Activated CD4-positive, alpha-beta T cell treated with anti-CD3 and anti-CD28 coated beads, Interleukin-2, amount 10 ng/mL, durations not matched to agents 24 days and 14 days (primary cell): ENCODE results near the gene ASS1. TPM values are rescaled to one million over a fixed set of nuclear protein-coding genes. Genes with fewer than 3 reads are reported as not detected.

Experiments
- DNase-seq: peaks from one replicate; pipeline ENCODE4 v3.0.0; 2022
- H3K27ac Mint-ChIP-seq: one replicate; pipeline ENCODE4 v1.8.0; 2022; ENCODE audit warnings: mild to moderate bottlenecking, mixed read lengths
- H3K27me3 Mint-ChIP-seq: one replicate; pipeline ENCODE4 v1.8.0; 2022; ENCODE audit warnings: mixed read lengths
- H3K36me3 Mint-ChIP-seq: one replicate; pipeline ENCODE4 v1.8.0; 2022; ENCODE audit warnings: low read depth, mild to moderate bottlenecking, mixed read lengths
- H3K4me1 Mint-ChIP-seq: one replicate; pipeline ENCODE4 v1.8.0; 2021; ENCODE audit warnings: mixed read lengths
- H3K4me3 Mint-ChIP-seq: one replicate; pipeline ENCODE4 v1.8.0; 2022; ENCODE audit warnings: mild to moderate bottlenecking, moderate library complexity, mixed read lengths
- H3K9me3 Mint-ChIP-seq: one replicate; pipeline ENCODE4 v1.8.0; 2021; ENCODE audit warnings: mixed read lengths
- intact Hi-C: fragments of 100-400 bp; cut with micrococcal nuclease; formaldehyde crosslinking; loops from one replicate; pipeline ENCODE4 v1.15.1; 2023
- total RNA-seq: library from RNA; stranded (reverse); gene quantifications from 2 replicates; pipeline ENCODE4 v1.2.3, GENCODE V29; 2022

Gene ASS1
- total RNA-seq, 1 donor from 2014 or later: 3.2 TPM

DNA sequence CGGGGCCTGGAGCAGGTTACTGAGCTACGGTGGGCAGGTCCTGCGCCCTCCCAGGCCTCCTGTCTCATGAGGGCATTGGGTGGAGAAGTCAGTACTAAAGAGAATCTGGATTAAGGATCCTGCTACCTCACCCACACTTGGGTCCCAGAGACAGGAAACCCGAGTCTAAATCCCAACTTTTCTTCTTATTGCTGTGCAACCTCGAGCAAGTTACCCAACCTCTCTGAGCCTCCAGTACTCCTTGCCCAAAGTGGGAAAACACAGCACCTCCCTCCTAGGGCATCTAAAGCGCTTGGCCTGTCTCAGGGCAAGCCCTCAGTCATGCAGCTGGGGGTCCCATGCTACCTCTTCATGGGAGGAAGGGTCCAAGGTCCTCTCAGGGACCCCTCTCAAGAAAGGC, 28.2 kb downstream of the ASS1 start:
- no peak overlapping the region for H3K4me3 Mint-ChIP-seq
- H3K27me3 Mint-ChIP-seq: peaks cover 18% of the 10 kb centered on the region
- no peak overlapping the region for H3K27ac Mint-ChIP-seq
- no peaks in the 10 kb centered on the region for H3K36me3 Mint-ChIP-seq
- H3K4me1 Mint-ChIP-seq: no peaks in the 10 kb centered on the region
- intact Hi-C loops: no loop called here
- no peaks in the 10 kb centered on the region for H3K9me3 Mint-ChIP-seq
- no peak for DNase-seq

DNA sequence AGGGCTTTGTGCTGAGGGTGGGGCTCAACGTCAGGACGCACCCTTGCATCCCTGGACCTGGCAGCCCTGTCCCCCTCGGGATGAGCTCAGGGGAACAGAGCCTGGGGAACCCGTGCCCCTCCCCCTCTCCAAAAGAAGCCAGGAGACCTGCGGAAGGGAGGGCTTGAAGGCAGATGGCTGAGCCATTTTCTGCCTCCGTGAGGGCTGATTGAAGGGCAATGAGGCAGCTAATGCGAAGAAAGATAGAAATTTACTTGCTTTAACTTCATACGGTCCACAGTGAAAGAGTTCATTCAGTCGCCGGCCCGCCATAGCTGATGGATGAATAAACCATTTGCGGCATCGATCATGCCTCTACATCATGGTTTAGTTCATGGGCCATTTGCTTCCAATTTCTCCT, 28.8 kb downstream of the ASS1 start:
- no peaks in the 10 kb centered on the region for H3K4me1 Mint-ChIP-seq
- no peak overlapping the region for H3K4me3 Mint-ChIP-seq
- peaks cover 16% of the 10 kb centered on the region for H3K27me3 Mint-ChIP-seq
- H3K27ac Mint-ChIP-seq: no peak overlapping the region
- H3K36me3 Mint-ChIP-seq: no peaks in the 10 kb centered on the region
- H3K9me3 Mint-ChIP-seq: no peaks in the 10 kb centered on the region
- intact Hi-C loops: no loop called here
- no peak for DNase-seq

- no peaks in the 10 kb centered on the region for H3K9me3 Mint-ChIP-seq
- H3K27ac Mint-ChIP-seq: no peak overlapping the region
- no peaks in the 10 kb centered on the region for H3K4me1 Mint-ChIP-seq
Observed at GRCh38 chr9:130474106-130474505, 29.3 kb downstream of the ASS1 start.

GRCh38 chr9:130476151-130476730, 31.5 kb downstream of the ASS1 start:
- Mint-ChIP-seq H3K36me3 (no peaks in the 10 kb centered on the region), H3K9me3 (no peaks in the 10 kb centered on the region), H3K27me3 (peaks cover 9% of the 10 kb centered on the region), H3K4me3 (no peak overlapping the region), H3K27ac (no peak overlapping the region), H3K4me1 (no peaks in the 10 kb centered on the region)
- DNase-seq: no peak
- intact Hi-C loops: no loop called here

More at GRCh38 chr9:130474106-130474505, 29.3 kb downstream of the ASS1 start:
- intact Hi-C loops: no loop called here
- DNase-seq: no peak
- peaks cover 12% of the 10 kb centered on the region for H3K27me3 Mint-ChIP-seq
- no peaks in the 10 kb centered on the region for H3K36me3 Mint-ChIP-seq
- no peak overlapping the region for H3K4me3 Mint-ChIP-seq

DNA sequence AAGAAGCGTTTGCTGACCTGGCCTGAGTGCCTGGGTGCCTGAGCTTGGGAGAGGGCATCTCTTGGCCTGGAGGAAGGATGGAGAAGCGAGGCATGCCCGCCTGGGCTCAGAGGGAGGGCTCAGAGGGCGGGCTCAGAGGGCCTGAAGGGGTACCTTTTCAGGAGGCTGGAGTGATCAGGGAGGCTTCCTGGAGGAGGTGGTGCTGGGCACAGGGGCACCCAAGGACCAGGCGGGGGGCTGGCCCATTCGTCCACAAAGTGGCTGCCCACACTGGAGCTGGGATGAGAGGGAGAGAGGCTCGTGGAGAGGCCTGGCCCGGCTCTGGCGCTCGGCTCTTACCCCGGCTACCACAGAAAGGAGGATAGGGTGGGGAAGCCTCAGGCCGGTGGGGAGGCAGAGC, 32.8 kb downstream of the ASS1 start:
- Mint-ChIP-seq H3K4me3 (no peak overlapping the region), H3K27me3 (peaks cover 7% of the 10 kb centered on the region), H3K27ac (no peak overlapping the region), H3K4me1 (no peaks in the 10 kb centered on the region), H3K36me3 (no peaks in the 10 kb centered on the region), H3K9me3 (no peaks in the 10 kb centered on the region)
- DNase-seq: no peak
- intact Hi-C loops: no loop called here

- H3K9me3 Mint-ChIP-seq: no peaks in the 10 kb centered on the region
- intact Hi-C loops: no loop called here
- peaks cover 11% of the 10 kb centered on the region for H3K27me3 Mint-ChIP-seq
- no peak overlapping the region for H3K4me3 Mint-ChIP-seq
- H3K27ac Mint-ChIP-seq: no peak overlapping the region
- H3K36me3 Mint-ChIP-seq: no peaks in the 10 kb centered on the region
- no peaks in the 10 kb centered on the region for H3K4me1 Mint-ChIP-seq
- DNase-seq: no peak
Observed at GRCh38 chr9:130478152-130478551, 33.4 kb downstream of the ASS1 start.

DNA sequence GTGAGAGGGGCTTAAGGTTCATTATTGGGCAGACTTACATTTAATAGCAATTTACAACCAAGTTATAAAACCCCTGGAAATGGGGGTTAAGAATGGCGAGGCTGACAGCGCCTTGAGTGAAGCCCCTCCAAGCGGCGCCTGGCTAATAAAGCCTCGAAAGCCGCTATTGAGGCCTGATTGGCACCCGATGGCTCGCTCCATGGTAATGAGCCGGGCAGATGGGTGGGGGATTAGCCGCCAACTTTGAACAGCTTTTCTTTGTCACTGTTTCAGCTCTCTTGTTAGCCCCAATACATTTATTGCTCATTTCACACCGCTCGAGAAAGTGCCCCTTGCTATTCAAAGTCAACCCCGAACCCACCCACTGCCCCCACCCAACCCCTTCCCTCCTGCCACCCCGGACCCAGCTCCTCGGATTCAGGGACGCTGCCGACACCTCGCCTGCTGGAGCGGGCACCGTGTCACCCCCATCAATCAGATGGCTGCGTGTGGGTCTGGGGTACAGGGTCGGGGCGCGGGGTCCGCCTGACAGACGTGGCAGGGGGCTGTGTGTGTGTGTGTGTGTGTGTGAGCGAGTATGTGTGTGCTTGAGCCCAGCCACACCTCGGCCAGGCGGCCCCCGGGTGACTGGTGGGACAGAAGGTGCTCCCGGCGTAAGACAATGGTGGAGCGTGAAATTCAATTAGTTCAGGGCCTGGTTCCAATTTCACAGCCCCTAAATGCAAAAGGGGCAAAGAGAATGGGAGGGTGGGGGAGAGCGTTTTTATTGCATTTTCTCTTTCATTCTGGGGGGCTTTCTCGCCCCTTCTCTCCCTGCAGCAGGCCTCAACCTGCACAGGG, 34.2 kb downstream of the ASS1 start:
- Mint-ChIP-seq H3K27me3 (peaks cover 17% of the 10 kb centered on the region), H3K27ac (no peak overlapping the region), H3K4me1 (no peaks in the 10 kb centered on the region)

GRCh38 chr9:130479587-130479986, 34.8 kb downstream of the ASS1 start:
- Mint-ChIP-seq H3K4me3 (no peak overlapping the region), H3K9me3 (no peaks in the 10 kb centered on the region), H3K4me1 (no peaks in the 10 kb centered on the region), H3K36me3 (no peaks in the 10 kb centered on the region), H3K27ac (no peak overlapping the region), H3K27me3 (peaks cover 21% of the 10 kb centered on the region)
- intact Hi-C loops: no loop called here
- DNase-seq: no peak

More for the DNA sequence above, 34.2 kb downstream of the ASS1 start:
- no peak for DNase-seq
- intact Hi-C loops: no loop called here
- H3K4me3 Mint-ChIP-seq: no peak overlapping the region
- H3K9me3 Mint-ChIP-seq: no peaks in the 10 kb centered on the region
- no peaks in the 10 kb centered on the region for H3K36me3 Mint-ChIP-seq

DNA sequence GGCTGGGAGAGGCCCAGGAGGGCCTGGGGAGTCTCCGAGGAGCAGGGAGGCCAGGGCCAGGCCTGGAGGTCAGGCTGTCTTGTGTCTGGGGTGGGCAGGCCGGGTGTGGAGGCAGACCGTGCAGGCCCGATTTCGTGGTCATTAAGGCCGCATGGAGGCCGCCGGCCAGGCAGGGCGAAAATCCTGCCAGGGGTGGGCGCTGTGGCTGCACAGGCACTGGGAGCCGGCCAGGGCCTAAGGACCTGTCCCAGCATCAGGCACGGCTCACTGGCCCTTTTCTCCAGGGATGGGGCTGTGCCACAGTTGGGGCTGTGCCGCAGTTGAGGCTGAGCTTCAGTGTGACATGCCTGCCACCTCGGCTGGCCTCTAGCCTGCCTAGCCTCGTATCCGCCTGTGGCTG, 35.9 kb downstream of the ASS1 start:
- intact Hi-C loops: no loop called here
- Mint-ChIP-seq H3K9me3 (no peaks in the 10 kb centered on the region), H3K27me3 (peaks cover 23% of the 10 kb centered on the region), H3K4me3 (no peak overlapping the region), H3K27ac (no peak overlapping the region), H3K36me3 (no peaks in the 10 kb centered on the region), H3K4me1 (no peaks in the 10 kb centered on the region)
- DNase-seq: no peak

GRCh38 chr9:130482463-130482862, 37.7 kb downstream of the ASS1 start:
- H3K27me3 Mint-ChIP-seq: peaks cover 23% of the 10 kb centered on the region
- H3K4me3 Mint-ChIP-seq: no peak overlapping the region
- intact Hi-C loops: no loop called here
- no peaks in the 10 kb centered on the region for H3K4me1 Mint-ChIP-seq
- H3K9me3 Mint-ChIP-seq: no peaks in the 10 kb centered on the region
- H3K36me3 Mint-ChIP-seq: no peaks in the 10 kb centered on the region
- no peak for DNase-seq
- no peak overlapping the region for H3K27ac Mint-ChIP-seq

- H3K27ac Mint-ChIP-seq: no peak overlapping the region
- H3K36me3 Mint-ChIP-seq: no peaks in the 10 kb centered on the region
- no peaks in the 10 kb centered on the region for H3K9me3 Mint-ChIP-seq
- H3K4me1 Mint-ChIP-seq: no peaks in the 10 kb centered on the region
- H3K4me3 Mint-ChIP-seq: no peak overlapping the region
- peaks cover 23% of the 10 kb centered on the region for H3K27me3 Mint-ChIP-seq
- DNase-seq: no peak
- intact Hi-C loops: no loop called here
Observed at GRCh38 chr9:130483371-130483971, 38.7 kb downstream of the ASS1 start.

- intact Hi-C loops: no loop called here
- Mint-ChIP-seq H3K4me3 (no peak overlapping the region), H3K27me3 (peaks cover 23% of the 10 kb centered on the region), H3K4me1 (no peaks in the 10 kb centered on the region), H3K9me3 (no peaks in the 10 kb centered on the region), H3K27ac (no peak overlapping the region), H3K36me3 (no peaks in the 10 kb centered on the region)
- no peak for DNase-seq
Observed at GRCh38 chr9:130484362-130485072, 39.8 kb downstream of the ASS1 start.

- intact Hi-C loops: no loop called here
- Mint-ChIP-seq H3K4me1 (no peaks in the 10 kb centered on the region), H3K4me3 (no peak overlapping the region), H3K9me3 (no peaks in the 10 kb centered on the region), H3K27me3 (peaks cover 23% of the 10 kb centered on the region), H3K27ac (no peak overlapping the region), H3K36me3 (no peaks in the 10 kb centered on the region)
- no peak for DNase-seq
Observed at GRCh38 chr9:130486103-130486502, 41.3 kb downstream of the ASS1 start.

GRCh38 chr9:130487500-130487899, 42.7 kb downstream of the ASS1 start:
- no peaks in the 10 kb centered on the region for H3K36me3 Mint-ChIP-seq

More at GRCh38 chr9:130487500-130487899, 42.7 kb downstream of the ASS1 start:
- no peak for DNase-seq
- no peaks in the 10 kb centered on the region for H3K4me1 Mint-ChIP-seq
- no peak overlapping the region for H3K4me3 Mint-ChIP-seq
- H3K27ac Mint-ChIP-seq: no peak overlapping the region
- H3K9me3 Mint-ChIP-seq: no peaks in the 10 kb centered on the region
- H3K27me3 Mint-ChIP-seq: peaks cover 21% of the 10 kb centered on the region
- intact Hi-C loops: no loop called here
